ENCODE measurements around the gene COIL.

The COIL gene

DNA sequence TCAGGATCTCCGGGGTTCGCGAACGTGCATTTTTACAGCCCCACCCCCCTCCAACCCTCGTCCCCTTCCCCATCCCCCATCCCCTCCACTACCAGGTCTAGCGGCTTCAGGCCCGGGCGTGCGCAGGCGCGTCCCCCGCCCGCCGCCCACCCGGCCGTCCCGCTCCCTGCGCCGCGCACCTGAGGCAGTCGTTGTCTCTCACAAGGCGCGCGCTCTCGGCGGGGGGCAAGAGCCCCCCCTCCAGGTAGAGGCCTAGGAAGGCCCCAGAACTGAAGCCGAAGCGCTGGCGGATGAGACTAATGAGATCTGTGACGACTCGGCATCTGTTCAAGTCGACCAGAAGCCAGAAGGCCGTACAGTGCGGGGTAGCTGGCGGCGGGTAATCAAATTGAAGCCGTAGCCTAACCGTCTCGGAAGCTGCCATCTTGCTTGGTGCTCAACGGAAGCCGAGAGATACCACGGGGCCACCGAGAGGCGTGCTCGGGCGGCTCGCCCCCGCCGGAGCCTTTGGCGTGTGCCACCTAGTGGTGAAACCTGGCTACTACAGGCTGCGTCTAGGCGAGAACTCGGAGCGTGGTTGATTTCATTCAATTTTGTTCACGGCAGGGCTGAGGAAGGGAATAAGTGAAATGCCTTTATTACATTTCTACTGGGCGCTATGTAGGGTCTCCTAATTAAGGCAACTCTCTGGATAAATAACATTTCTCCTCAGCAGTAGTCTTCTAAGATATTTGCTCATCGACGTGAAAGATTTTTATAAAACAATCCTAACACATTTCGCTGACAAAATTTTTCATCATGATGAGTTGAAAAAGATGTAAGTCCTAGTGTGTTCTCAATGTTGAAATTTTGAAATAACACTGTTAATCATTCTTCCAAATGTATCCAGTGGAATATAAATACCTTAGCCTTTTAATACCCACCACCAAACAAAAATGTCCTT is at the start of gene COIL:
COIL (minus strand) TSS at position 455 of the 943 bp plus-strand sequence; CDS start at position 424, 31 bp downstream.
- H3K27me3 Mint-ChIP-seq: no peaks in the 10 kb centered on the region
- DNase-seq: peak; percentile 92 to 94
- H3K4me1 Mint-ChIP-seq: peaks cover 14% of the 10 kb centered on the region
- ATAC-seq: peak; percentile 99
- H3K4me3 Mint-ChIP-seq: peak within 1 kb of the TSS; percentile 85 to 87
- H3K9me3 Mint-ChIP-seq: no peaks in the 10 kb centered on the region
- H3K27ac Mint-ChIP-seq: peak within 1 kb of the TSS; percentile 93 to 94

DNA sequence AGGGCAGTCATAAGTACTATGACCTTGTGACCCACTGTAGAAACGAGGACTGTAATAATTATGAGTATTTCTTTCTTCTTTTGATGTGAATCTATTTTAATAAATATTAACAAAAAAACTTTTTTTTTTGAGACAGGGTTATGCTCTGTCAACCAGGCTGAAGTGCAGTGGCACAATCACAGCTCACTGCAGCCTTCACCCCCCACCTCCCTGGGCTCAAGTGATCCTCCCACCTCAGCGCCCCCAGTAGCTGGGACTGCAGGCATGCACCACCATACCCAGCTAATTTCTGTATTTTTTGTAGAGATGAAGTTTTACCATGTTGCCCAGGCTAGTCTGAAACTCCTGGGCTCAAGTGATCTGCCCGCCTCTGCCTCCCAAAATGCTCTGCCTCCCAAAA is 49.6 kb upstream of the COIL start:
- Mint-ChIP-seq H3K4me3 (no peak overlapping the region), H3K9me3 (no peaks in the 10 kb centered on the region), H3K27ac (no peak overlapping the region), H3K27me3 (peaks cover 7% of the 10 kb centered on the region), H3K4me1 (peaks cover 13% of the 10 kb centered on the region)
- ATAC-seq: no peak
- no peak for DNase-seq

DNA sequence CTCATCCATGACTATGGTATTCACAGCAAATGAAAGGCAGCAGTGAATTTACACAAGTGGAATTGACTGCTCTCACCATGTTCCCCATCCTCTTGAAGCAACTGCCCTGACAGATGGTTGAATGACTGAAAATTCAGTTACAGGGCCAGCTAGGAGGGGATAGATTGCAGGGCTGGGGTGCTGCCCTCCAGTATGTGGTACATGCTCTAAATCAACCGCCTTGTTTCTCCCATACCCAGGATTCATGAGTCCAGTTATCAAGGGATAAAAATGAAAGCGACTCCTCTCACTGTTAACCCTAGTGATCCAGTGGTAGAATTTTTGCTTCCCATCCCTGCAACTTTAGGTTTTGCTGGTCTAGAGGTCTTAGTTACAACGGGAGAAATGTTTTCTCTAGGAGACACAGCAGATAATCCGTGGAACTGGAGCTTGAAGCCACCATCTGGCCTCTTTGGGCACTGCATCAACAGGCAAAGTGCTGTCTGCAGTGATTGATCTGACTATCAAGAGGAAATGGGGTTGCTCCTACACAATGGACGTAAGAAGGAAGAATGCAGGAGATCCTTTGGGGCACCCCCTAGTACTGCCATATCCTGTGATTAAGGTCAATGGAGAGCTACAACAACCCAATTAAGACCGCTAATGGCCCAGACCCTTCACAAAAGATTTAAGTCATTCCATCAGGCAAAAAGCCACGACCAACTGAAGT is 49.0 kb upstream of the COIL start:
- Mint-ChIP-seq H3K4me3 (peak overlapping the region; percentile 22 to 58), H3K4me1 (peaks cover 13% of the 10 kb centered on the region), H3K27me3 (peaks cover 7% of the 10 kb centered on the region), H3K9me3 (no peaks in the 10 kb centered on the region), H3K27ac (peak overlapping the region in 1 of 2 donors; percentile 0)
- DNase-seq (peak; percentile 38 to 54), ATAC-seq (peak; percentile 91)

GRCh38 chr17:57008958-57009357 is 48.1 kb upstream of the COIL start:
- H3K4me1 Mint-ChIP-seq: peaks cover 13% of the 10 kb centered on the region
- H3K27ac Mint-ChIP-seq: no peak overlapping the region
- H3K9me3 Mint-ChIP-seq: no peaks in the 10 kb centered on the region
- no peak for DNase-seq
- no peak overlapping the region for H3K4me3 Mint-ChIP-seq
- ATAC-seq: no peak
- peaks cover 7% of the 10 kb centered on the region for H3K27me3 Mint-ChIP-seq

- Mint-ChIP-seq H3K27me3 (peaks cover 7% of the 10 kb centered on the region), H3K9me3 (no peaks in the 10 kb centered on the region), H3K4me1 (peaks cover 13% of the 10 kb centered on the region), H3K4me3 (no peak overlapping the region), H3K27ac (no peak overlapping the region)
- DNase-seq (no peak), ATAC-seq (no peak)
Observed at GRCh38 chr17:57006040-57006439, 45.2 kb upstream of the COIL start.

GRCh38 chr17:57004944-57005579 is 44.2 kb upstream of the COIL start:
- ATAC-seq (no peak), DNase-seq (no peak)
- Mint-ChIP-seq H3K27me3 (peaks cover 7% of the 10 kb centered on the region), H3K4me1 (peaks cover 9% of the 10 kb centered on the region), H3K9me3 (no peaks in the 10 kb centered on the region), H3K27ac (no peak overlapping the region), H3K4me3 (no peak overlapping the region)

GRCh38 chr17:57002904-57003303 is 42.1 kb upstream of the COIL start:
- Mint-ChIP-seq H3K27ac (peak overlapping the region in 1 of 2 donors; percentile 28), H3K4me1 (no peaks in the 10 kb centered on the region), H3K9me3 (no peaks in the 10 kb centered on the region), H3K4me3 (no peak overlapping the region), H3K27me3 (no peaks in the 10 kb centered on the region)
- DNase-seq: no peak
- ATAC-seq: no peak

DNA sequence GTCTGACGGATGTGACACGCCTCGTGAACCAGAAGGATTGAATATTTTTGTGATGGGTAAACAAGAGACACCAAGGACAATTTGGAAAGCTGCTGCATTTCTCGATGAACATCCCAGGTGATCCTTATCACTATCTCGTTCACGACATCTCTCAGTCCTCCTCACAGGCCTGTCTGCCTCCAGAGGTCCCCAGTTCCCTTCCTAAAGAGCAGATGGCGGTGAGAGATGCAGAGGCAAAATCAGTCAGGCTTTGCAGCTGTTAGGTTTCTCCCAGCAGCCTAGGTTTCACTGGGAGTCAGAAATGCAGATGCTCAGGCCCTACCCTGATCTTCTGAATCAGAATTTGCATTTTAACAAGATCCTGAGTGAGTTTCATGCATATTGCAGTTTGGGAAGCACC is 40.7 kb upstream of the COIL start:
- H3K4me1 Mint-ChIP-seq: no peaks in the 10 kb centered on the region
- no peaks in the 10 kb centered on the region for H3K9me3 Mint-ChIP-seq
- H3K27ac Mint-ChIP-seq: no peak overlapping the region
- H3K4me3 Mint-ChIP-seq: no peak overlapping the region
- DNase-seq (no peak), ATAC-seq (no peak)
- no peaks in the 10 kb centered on the region for H3K27me3 Mint-ChIP-seq

DNA sequence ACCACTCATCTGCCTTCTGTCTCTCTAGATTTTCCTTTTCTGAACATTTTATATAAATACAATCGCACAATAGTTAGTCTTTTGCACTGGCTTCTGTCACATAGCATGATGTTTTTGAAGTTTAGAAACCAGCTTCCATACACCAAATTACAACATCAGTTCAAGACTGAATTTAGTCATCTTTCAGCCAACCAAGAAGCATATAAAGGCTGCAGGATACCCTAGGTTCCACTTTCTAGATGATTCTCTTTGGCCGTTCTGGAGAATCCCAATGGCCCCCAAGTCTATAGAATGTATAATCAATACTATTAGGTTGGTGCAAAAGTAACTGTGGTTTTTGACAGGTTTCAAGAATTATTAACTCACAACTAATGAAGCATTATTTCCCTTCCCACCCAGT is 36.5 kb upstream of the COIL start:
- H3K27ac Mint-ChIP-seq: no peak overlapping the region
- H3K4me3 Mint-ChIP-seq: no peak overlapping the region
- H3K27me3 Mint-ChIP-seq: no peaks in the 10 kb centered on the region
- no peak for ATAC-seq
- no peaks in the 10 kb centered on the region for H3K9me3 Mint-ChIP-seq
- no peak for DNase-seq
- no peaks in the 10 kb centered on the region for H3K4me1 Mint-ChIP-seq

GRCh38 chr17:56995766-56996165 is 34.9 kb upstream of the COIL start:
- ATAC-seq (no peak), DNase-seq (no peak)
- no peak overlapping the region for H3K4me3 Mint-ChIP-seq
- H3K27me3 Mint-ChIP-seq: no peaks in the 10 kb centered on the region
- H3K27ac Mint-ChIP-seq: no peak overlapping the region
- no peaks in the 10 kb centered on the region for H3K9me3 Mint-ChIP-seq
- no peaks in the 10 kb centered on the region for H3K4me1 Mint-ChIP-seq

GRCh38 chr17:56994009-56994792 is 33.4 kb upstream of the COIL start:
- H3K4me1 Mint-ChIP-seq: no peaks in the 10 kb centered on the region
- H3K9me3 Mint-ChIP-seq: no peaks in the 10 kb centered on the region
- H3K27ac Mint-ChIP-seq: no peak overlapping the region
- no peaks in the 10 kb centered on the region for H3K27me3 Mint-ChIP-seq
- no peak overlapping the region for H3K4me3 Mint-ChIP-seq
- no peak for DNase-seq
- ATAC-seq: no peak

DNA sequence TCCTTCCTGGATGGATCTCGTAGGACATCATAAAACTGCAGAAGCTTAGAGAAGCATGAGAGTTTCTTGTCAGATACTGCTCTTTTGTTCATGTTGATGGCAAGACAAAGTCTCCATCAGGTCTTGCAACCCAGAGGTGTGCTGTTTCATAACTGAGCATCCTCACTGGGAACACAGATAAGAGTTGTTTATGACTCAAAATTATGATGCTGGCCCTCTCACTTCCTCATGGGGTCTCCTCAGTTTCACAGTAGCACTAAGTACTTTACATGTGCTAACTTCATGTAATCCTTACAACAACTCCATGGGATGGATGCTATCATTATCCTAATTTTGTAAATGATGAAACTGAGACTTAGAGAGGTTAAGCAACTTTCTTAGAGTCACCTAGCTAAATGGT is 31.5 kb upstream of the COIL start:
- no peaks in the 10 kb centered on the region for H3K4me1 Mint-ChIP-seq
- H3K4me3 Mint-ChIP-seq: no peak overlapping the region
- ATAC-seq (no peak), DNase-seq (no peak)
- H3K27me3 Mint-ChIP-seq: no peaks in the 10 kb centered on the region
- H3K9me3 Mint-ChIP-seq: no peaks in the 10 kb centered on the region
- no peak overlapping the region for H3K27ac Mint-ChIP-seq

- no peak for ATAC-seq
- no peaks in the 10 kb centered on the region for H3K27me3 Mint-ChIP-seq
- no peak for DNase-seq
Observed at GRCh38 chr17:56988901-56989572, 28.2 kb upstream of the COIL start.

DNA sequence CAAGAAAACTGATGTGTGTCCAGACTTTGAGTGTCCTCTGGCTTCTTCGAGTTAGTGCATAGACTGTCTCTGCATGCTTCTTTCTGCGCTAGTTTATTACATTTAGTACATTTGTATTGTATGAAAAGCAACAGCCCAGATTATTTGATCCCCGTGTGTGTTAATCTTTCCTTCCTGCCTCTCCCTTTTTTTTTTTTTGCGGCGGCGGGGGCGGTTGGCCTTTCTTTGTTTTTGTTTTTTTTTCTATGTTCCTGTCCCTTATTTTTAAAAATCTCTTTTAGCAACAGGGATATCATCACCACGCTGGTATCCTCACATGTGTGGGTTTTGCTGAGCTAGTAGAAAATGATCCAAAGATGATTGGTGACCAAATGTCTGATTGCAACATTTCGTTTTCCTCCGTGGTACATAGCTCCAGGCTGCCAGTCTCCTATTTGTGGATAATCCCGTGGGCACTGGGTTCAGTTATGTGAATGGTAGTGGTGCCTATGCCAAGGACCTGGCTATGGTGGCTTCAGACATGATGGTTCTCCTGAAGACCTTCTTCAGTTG is 26.5 kb upstream of the COIL start:
- H3K27ac Mint-ChIP-seq: no peak overlapping the region
- no peak overlapping the region for H3K4me3 Mint-ChIP-seq
- no peak for ATAC-seq
- no peaks in the 10 kb centered on the region for H3K9me3 Mint-ChIP-seq
- H3K4me1 Mint-ChIP-seq: no peaks in the 10 kb centered on the region
- H3K27me3 Mint-ChIP-seq: no peaks in the 10 kb centered on the region
- no peak for DNase-seq

More at GRCh38 chr17:56988901-56989572, 28.2 kb upstream of the COIL start:
- Mint-ChIP-seq H3K9me3 (no peaks in the 10 kb centered on the region), H3K4me1 (no peaks in the 10 kb centered on the region), H3K4me3 (no peak overlapping the region), H3K27ac (no peak overlapping the region)
